ENCODE measurements around the gene CCR1. TPM values are rescaled to one million over a fixed set of nuclear protein-coding genes. Genes with fewer than 3 reads are reported as not detected.

CCR1 gene
- total and polyA plus RNA-seq, 2 of the 13 experiments (the other 11 are each of a cell fraction or from before 2014, with no cell fraction given): not detected

GRCh38 chr3:46236294-46237054 is 28.4 kb upstream of the CCR1 start:
- no peak overlapping the region for H3K4me3 ChIP-seq (replicated peaks in 1 of 3; ENCODE audit: insufficient read depth in 1 of 3, low read depth in 2 of 3, low read length in 3 of 3)
- no peak overlapping the region for H3K4me2 ChIP-seq (ENCODE audit: low read depth, low read length)
- ATAC-seq (no peak), FAIRE-seq (no peak), DNase-seq (ENCODE audit: low spot score) (no peak)
- peaks cover 0 to 10% of the 10 kb centered on the region in 2 experiments; a peak in 2 of 5 replicates for H3K27me3 ChIP-seq (ENCODE audit: control insufficient read depth in 1 of 2, insufficient read depth in 2 of 2, low read length in 2 of 2)
- no peaks in the 10 kb centered on the region for H3K9me3 ChIP-seq (ENCODE audit: low read length)
- H3K9ac ChIP-seq (ENCODE audit: insufficient read depth, low read depth, low read length): no peak overlapping the region
- H3K79me2 ChIP-seq (ENCODE audit: insufficient read depth, low read length): no peaks in the 10 kb centered on the region
- H3K4me1 ChIP-seq (ENCODE audit: insufficient read depth, low read length): no peaks in the 10 kb centered on the region
- TF ChIP-seq RARG (CRISPR knock-in tag; IDR thresholded peaks at IDR 0.05; ENCODE audit: low read depth) (no peak), SAFB2 (CRISPR knock-in tag; IDR thresholded peaks at IDR 0.05; ENCODE audit: borderline replicate concordance, low read depth) (no peak), ZSCAN25 (CRISPR knock-in tag; IDR thresholded peaks at IDR 0.05) (no peak), POLR2A (IDR thresholded peaks at IDR 0.05; ENCODE audit: insufficient read depth in 1 of 2, low read depth in 2 of 2, low read length in 2 of 2) (no peak), ZNF501 (CRISPR knock-in tag; IDR thresholded peaks at IDR 0.05) (no peak), SIX1 (CRISPR knock-in tag; IDR thresholded peaks at IDR 0.05; ENCODE audit: borderline replicate concordance) (no peak), ZNF282 (IDR thresholded peaks at IDR 0.05; ENCODE audit: partially characterized antibody) (no peak)
- CTCF ChIA-PET (ENCODE audit: low intra/inter-chr PET ratio, low total read pairs): no interaction called here
- BruUV-seq (replicated peaks): no TSS peak
- no peak overlapping the region for H3K27ac ChIP-seq (ENCODE audit: extremely low read length, insufficient read depth, low read length)
- POLR2A ChIA-PET: no interaction called here
- in situ Hi-C loops (cut with HindIII; ENCODE audit: extremely low pct_ligation_motif_present, low pct_unique_long_range_greater_than_20kb): no loop called here
- intact Hi-C loops (cut with micrococcal nuclease; ENCODE audit: unreplicated experiment): loop anchor here (10.0 kb wide), 1 partner anchor 1902 kb away; the partner anchor contains the start of gene TCAIM
- no peaks in the 10 kb centered on the region for H3K36me3 ChIP-seq (replicated peaks in 1 of 2; ENCODE audit: control insufficient read depth in 1 of 2, insufficient read depth in 2 of 2, low read length in 2 of 2)
- no peak overlapping the region for H2AFZ ChIP-seq (ENCODE audit: low read length)
- WGBS (ENCODE audit: low lambda C conversion rate): 0% methylated on average over 3 of the region's 5 CpGs
- no peaks in the 10 kb centered on the region for H4K20me1 ChIP-seq (ENCODE audit: insufficient read depth, low read length)

GRCh38 chr3:46235425-46235824 is 27.3 kb upstream of the CCR1 start:
- no peak overlapping the region for H3K27ac ChIP-seq (ENCODE audit: extremely low read length, insufficient read depth, low read length)
- H3K9ac ChIP-seq (ENCODE audit: insufficient read depth, low read depth, low read length): no peak overlapping the region
- FAIRE-seq (no peak), ATAC-seq (no peak), DNase-seq (ENCODE audit: low spot score) (no peak)
- BruUV-seq (replicated peaks): no TSS peak
- no peaks in the 10 kb centered on the region for H3K79me2 ChIP-seq (ENCODE audit: insufficient read depth, low read length)
- H4K20me1 ChIP-seq (ENCODE audit: insufficient read depth, low read length): no peaks in the 10 kb centered on the region
- intact Hi-C loops (cut with micrococcal nuclease; ENCODE audit: unreplicated experiment) (loop anchor here (10.0 kb wide), 1 partner anchor 1901 kb away; the partner anchor contains the start of gene TCAIM), in situ Hi-C loops (cut with HindIII; ENCODE audit: extremely low pct_ligation_motif_present, low pct_unique_long_range_greater_than_20kb) (no loop called here)
- H3K4me2 ChIP-seq (ENCODE audit: low read depth, low read length): no peak overlapping the region
- peaks cover 0 to 7% of the 10 kb centered on the region in 2 experiments; a peak in 1 of 5 replicates for H3K27me3 ChIP-seq (ENCODE audit: control insufficient read depth in 1 of 2, insufficient read depth in 2 of 2, low read length in 2 of 2)
- no peaks in the 10 kb centered on the region for H3K4me1 ChIP-seq (ENCODE audit: insufficient read depth, low read length)
- no peaks in the 10 kb centered on the region for H3K36me3 ChIP-seq (replicated peaks in 1 of 2; ENCODE audit: control insufficient read depth in 1 of 2, insufficient read depth in 2 of 2, low read length in 2 of 2)
- ChIA-PET CTCF (ENCODE audit: low intra/inter-chr PET ratio, low total read pairs) (no interaction called here), POLR2A (no interaction called here)
- H3K4me3 ChIP-seq (replicated peaks in 1 of 3; ENCODE audit: insufficient read depth in 1 of 3, low read depth in 2 of 3, low read length in 3 of 3): no peak overlapping the region
- H3K9me3 ChIP-seq (ENCODE audit: low read length): no peaks in the 10 kb centered on the region
- H2AFZ ChIP-seq (ENCODE audit: low read length): no peak overlapping the region
- WGBS (ENCODE audit: low lambda C conversion rate): 0% methylated on average over 2 of the region's 2 CpGs
- TF ChIP-seq NFYC (CRISPR knock-in tag; IDR thresholded peaks at IDR 0.05) (no peak), THRA (CRISPR knock-in tag; IDR thresholded peaks at IDR 0.05; ENCODE audit: borderline replicate concordance) (no peak), REPIN1 (CRISPR knock-in tag; IDR thresholded peaks at IDR 0.05; ENCODE audit: borderline replicate concordance, low read depth) (no peak), ZNF460 (CRISPR knock-in tag; IDR thresholded peaks at IDR 0.05; ENCODE audit: borderline replicate concordance) (no peak), ZNF782 (CRISPR knock-in tag; IDR thresholded peaks at IDR 0.05; ENCODE audit: borderline replicate concordance) (no peak), CEBPZ (IDR thresholded peaks at IDR 0.05; ENCODE audit: low read length) (no peak)
